OCI-LY7 (cell line): ENCODE data around the gene STAG3. TPM values are rescaled to one million over a fixed set of nuclear protein-coding genes. Genes with fewer than 3 reads are reported as not detected.
"Not testable (repeated sequence)": the region's sequence is repeated elsewhere in the genome, so short reads cannot be mapped to it uniquely, and the experiment has no call there.

Experiments
- BruUV-seq: library from RNA; stranded (reverse); fragments of 400-500 nt; replicated peaks from 2 replicates; lab custom pipeline; 2021; lab: Mats Ljungman, UMichigan
- CTCF ChIA-PET: fragments of 300-600 bp; sonication (Branson Sonifier 250); formaldehyde crosslinking; loops from one replicate; lab custom pipeline; 2022; ENCODE audit warnings: antibody characterized with exemption; ENCODE audit not compliant: unreplicated experiment; lab: Charles Lee
- POLR2A ChIA-PET: fragments of 300-600 bp; sonication (Branson Sonifier 250); formaldehyde crosslinking; loops from one replicate; lab custom pipeline; 2022; ENCODE audit warnings: antibody characterized with exemption; lab: Charles Lee
- DNase-seq: peaks from one replicate; pipeline ENCODE4 v3.0.0-alpha.2; 2015; ENCODE audit warnings: low spot score
- H2AFZ ChIP-seq: fragments of 200-600 bp; sonication (generic), shearing (Covaris generic); 2 replicates; pipeline ENCODE4 v1.6.1; 2014; ENCODE audit warnings: mild to moderate bottlenecking, antibody characterized with exemption, low read length, moderate library complexity
- H3K27ac ChIP-seq: fragments of 200-600 bp; sonication (generic); 2 replicates; pipeline ENCODE4 v1.5.1; 2014; ENCODE audit warnings: mixed run types, low read depth, mild to moderate bottlenecking, moderate library complexity, low read length, inconsistent platforms; ENCODE audit not compliant: poor library complexity, severe bottlenecking
- H3K36me3 ChIP-seq: fragments of 200-600 bp; sonication (generic); 2 replicates; pipeline ENCODE4 v1.6.1; 2014; ENCODE audit warnings: mild to moderate bottlenecking, antibody characterized with exemption, low read length, moderate library complexity, mixed read lengths; ENCODE audit not compliant: insufficient read depth
- H3K4me1 ChIP-seq: fragments of 200-600 bp; sonication (generic); 2 replicates; pipeline ENCODE4 v1.5.1; 2014; ENCODE audit warnings: mild to moderate bottlenecking, low read length; ENCODE audit not compliant: insufficient read depth, poor library complexity, severe bottlenecking
- H3K4me2 ChIP-seq: fragments of 200-600 bp; sonication (generic); 2 replicates; pipeline ENCODE4 v1.6.1; 2014; ENCODE audit warnings: mild to moderate bottlenecking, low read length
- H3K4me3 ChIP-seq: fragments of 200-600 bp; sonication (generic); 2 replicates; pipeline ENCODE4 v1.5.1; 2014; ENCODE audit warnings: mild to moderate bottlenecking, low read depth, low read length; ENCODE audit not compliant: poor library complexity, severe bottlenecking
- H3K79me2 ChIP-seq: fragments of 200-600 bp; sonication (generic); 2 replicates; pipeline ENCODE4 v1.6.1; 2016; ENCODE audit warnings: low read depth, mild to moderate bottlenecking, low read length, moderate library complexity, mixed read lengths; ENCODE audit not compliant: insufficient read depth
- H3K9me2 ChIP-seq: fragments of 200-600 bp; sonication (generic); 2 replicates; pipeline ENCODE4 v1.6.1; 2016; ENCODE audit warnings: mild to moderate bottlenecking, low read length, mixed read lengths; ENCODE audit not compliant: insufficient read depth
- H3K9me3 ChIP-seq: fragments of 200-600 bp; sonication (generic); 2 replicates; pipeline ENCODE4 v1.6.1; 2014; ENCODE audit warnings: mild to moderate bottlenecking, mixed run types, low read length, mixed read lengths
- H4K20me1 ChIP-seq: fragments of 200-600 bp; sonication (generic); 2 replicates; pipeline ENCODE4 v1.6.1; 2014; ENCODE audit warnings: mild to moderate bottlenecking, antibody characterized with exemption, low read length, moderate library complexity, mixed read lengths; ENCODE audit not compliant: insufficient read depth
- CTCF ChIP-seq: fragments of 200-600 bp; sonication (generic); conservative IDR thresholded peaks from 2 replicates; pipeline ENCODE4 v1.5.1; 2014; ENCODE audit warnings: mild to moderate bottlenecking, antibody characterized with exemption, low read length, moderate library complexity, mixed read lengths
- EZH2phosphoT487 ChIP-seq: fragments of 200-600 bp; sonication (generic); IDR thresholded peaks from 2 replicates; pipeline ENCODE4 v1.6.1; 2018; ENCODE audit warnings: low read depth, borderline replicate concordance, mild to moderate bottlenecking, mixed run types, antibody characterized with exemption, low read length, moderate library complexity, mixed read lengths
- intact Hi-C: fragments of 100-400 bp; cut with micrococcal nuclease; formaldehyde crosslinking; loops from one replicate; pipeline ENCODE4 v1.10.0; 2022; ENCODE audit not compliant: unreplicated experiment
- total RNA-seq, 2 experiments: library from RNA; depleted of rRNA in 1 of 2; stranded (reverse); fragments of >200 nt in 1 of 2; shearing (Covaris generic) in 1 of 2; gene quantifications; 2 replicates each; pipeline ENCODE4 v1.2.3, GENCODE V29; 2014 to 2022

Gene STAG3
- total RNA-seq, 2 experiments from 2014 or later = 70.2 to 82.8 TPM

GRCh38 chr7:100142461-100142860, 35.3 kb upstream of the STAG3 start:
- DNase-seq = no peak
- Histone ChIP-seq H3K79me2 (no peaks in the 10 kb centered on the region), H2AFZ (no peak overlapping the region; the same call in 1 of the 2 replicates), H3K4me1 (peaks cover 35% of the 10 kb centered on the region), H3K27ac (no peak overlapping the region), H3K36me3 (no peaks in the 10 kb centered on the region), H3K9me3 (no peaks in the 10 kb centered on the region), H3K4me3 (no peak overlapping the region), H4K20me1 (no peaks in the 10 kb centered on the region), H3K9me2 (no peaks in the 10 kb centered on the region), H3K4me2 (no peak overlapping the region)
- intact Hi-C loops = no loop called here
- ChIA-PET CTCF (no interaction called here), POLR2A (interaction anchor here (0.7 to 1.3 kb wide), 6 partner anchors 14 to 243 kb away, joined by 3 to 7 read pairs (median 3); partner anchors contain the start of genes AP4M1 and MCM7)
- BruUV-seq = no TSS peak
- TF ChIP-seq EZH2phosphoT487 = no peak

- H3K9me2 ChIP-seq, H3K9me3 ChIP-seq, H3K4me2 ChIP-seq, H4K20me1 ChIP-seq, CTCF ChIA-PET, H3K27ac ChIP-seq, BruUV-seq, H3K36me3 ChIP-seq, H3K4me3 ChIP-seq, H2AFZ ChIP-seq, DNase-seq: not testable (repeated sequence)
- peaks cover 34% of the 10 kb centered on the region for H3K4me1 ChIP-seq
- POLR2A ChIA-PET = interaction anchor here (0.6 to 3.4 kb wide), 2 partner anchors 8 to 22 kb away, joined by 4 to 34 read pairs; partner anchors contain the start of gene GAL3ST4
- peaks cover 20% of the 10 kb centered on the region for H3K79me2 ChIP-seq
- intact Hi-C loops = loop anchor here (5.0 kb wide), 1 partner anchor 76 kb away; no protein-coding TSS in a partner anchor
Observed at GRCh38 chr7:100146350-100146749, 31.4 kb upstream of the STAG3 start.

GRCh38 chr7:100147278-100147677, 30.4 kb upstream of the STAG3 start:
- no peak for DNase-seq
- TF ChIP-seq EZH2phosphoT487 (no peak), CTCF (no peak)
- no TSS peak for BruUV-seq
- Histone ChIP-seq H4K20me1 (no peaks in the 10 kb centered on the region), H3K79me2 (peaks cover 28% of the 10 kb centered on the region), H3K4me1 (peaks cover 32% of the 10 kb centered on the region), H2AFZ (no peak overlapping the region), H3K27ac (no peak overlapping the region), H3K4me3 (no peak overlapping the region), H3K36me3 (peaks cover 9% of the 10 kb centered on the region; the same call in 1 of the 2 replicates), H3K9me2 (no peaks in the 10 kb centered on the region), H3K9me3 (no peaks in the 10 kb centered on the region), H3K4me2 (no peak overlapping the region)
- intact Hi-C loops = loop anchor here (5.0 kb wide), 1 partner anchor 75 kb away; no protein-coding TSS in a partner anchor
- CTCF ChIA-PET = no interaction called here
- POLR2A ChIA-PET = interaction anchor here (1.0 to 3.4 kb wide), 2 partner anchors 9 to 42 kb away, joined by 4 to 34 read pairs; no protein-coding TSS in a partner anchor
